ENCODE results near the gene NUAK2.

DNA sequence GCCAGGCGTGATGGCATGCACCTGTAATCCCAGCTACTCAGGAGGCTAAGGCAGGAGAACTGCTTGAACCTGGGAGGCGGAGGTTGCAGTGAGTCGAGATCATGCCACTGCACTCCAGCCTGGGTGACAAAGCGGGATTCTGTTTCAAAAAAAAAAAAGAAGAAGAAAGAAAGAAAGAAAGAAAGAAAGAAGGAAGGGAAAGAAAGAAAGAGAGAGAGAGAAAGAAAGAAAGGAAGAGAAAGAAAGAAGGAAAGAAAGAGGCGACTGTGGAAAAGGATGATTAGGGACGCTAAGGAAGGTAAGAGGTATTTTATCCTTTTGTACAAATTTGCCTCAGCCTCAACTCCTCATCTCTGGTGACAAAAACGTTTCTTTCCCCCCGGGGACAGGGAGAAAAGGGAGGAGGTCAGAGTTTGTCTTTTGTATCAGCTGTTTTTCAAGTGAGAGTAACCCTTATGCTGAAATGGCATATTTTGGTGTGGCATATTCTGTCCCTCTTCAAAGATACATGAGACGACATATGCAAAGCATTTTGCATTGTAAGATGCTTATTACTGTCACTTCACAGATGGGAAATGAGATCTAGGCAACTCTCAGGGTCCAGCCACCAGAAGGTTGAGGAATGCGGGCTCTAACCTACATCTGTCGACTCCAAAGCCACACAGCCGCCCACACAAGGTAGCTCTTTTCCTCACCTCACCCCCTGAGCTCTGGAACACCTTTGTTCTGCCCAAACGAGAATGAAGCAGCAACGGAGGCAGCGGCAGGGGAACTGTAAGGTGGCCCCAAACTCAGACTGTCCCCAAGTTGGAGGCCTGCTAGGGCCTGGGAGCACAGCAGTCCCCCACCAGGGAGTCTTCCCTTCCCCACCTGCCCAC lies 38.0 kb downstream of the NUAK2 start:
- TF ChIP-seq ARNTL (CRISPR knock-in tag; IDR thresholded peaks at IDR 0.05; ENCODE audit: borderline replicate concordance, low read depth) (no peak), CSDC2 (CRISPR knock-in tag; IDR thresholded peaks at IDR 0.05) (no peak)

All from SK-N-SH treated with all-trans-retinoic acid at 6 μM for 48 hours (cell line).